Neuronal stem cell (in vitro differentiated cells): ENCODE data around the gene ZNF518A.

Experiments used
- DNase-seq: peaks from one replicate; pipeline ENCODE4 v3.0.0-alpha.2; 2013; ENCODE audit warnings: low spot score
- H2AFZ ChIP-seq: one replicate; pipeline ENCODE4 v1.6.1; 2013; ENCODE audit warnings: mild to moderate bottlenecking, low read length, inconsistent platforms
- H2AK5ac ChIP-seq: 2 replicates; pipeline ENCODE4 v1.6.1; 2013; ENCODE audit warnings: low read depth, mild to moderate bottlenecking, inconsistent platforms, low read length, moderate library complexity, mixed read lengths
- H2BK120ac ChIP-seq: 2 replicates; pipeline ENCODE4 v1.6.1; 2013; ENCODE audit warnings: low read depth, mild to moderate bottlenecking, inconsistent platforms, low read length, moderate library complexity, mixed read lengths
- H2BK12ac ChIP-seq: one replicate; pipeline ENCODE4 v1.6.1; 2013; ENCODE audit warnings: low read length, inconsistent platforms
- H2BK15ac ChIP-seq: 2 replicates; pipeline ENCODE4 v1.6.1; 2013; ENCODE audit warnings: mild to moderate bottlenecking, low read length, inconsistent platforms, mixed read lengths
- H2BK5ac ChIP-seq: one replicate; pipeline ENCODE4 v1.6.1; 2013; ENCODE audit warnings: inconsistent platforms, mild to moderate bottlenecking, low read length, moderate library complexity
- H3K14ac ChIP-seq: one replicate; pipeline ENCODE4 v1.6.1; 2013; ENCODE audit warnings: low read length, inconsistent platforms
- H3K18ac ChIP-seq: 2 replicates; pipeline ENCODE4 v1.6.1; 2013; ENCODE audit warnings: low read length, inconsistent platforms
- H3K23ac ChIP-seq: 2 replicates; pipeline ENCODE4 v1.6.1; 2013; ENCODE audit warnings: low read depth, mild to moderate bottlenecking, mixed read lengths, low read length, inconsistent platforms; ENCODE audit not compliant: poor library complexity
- H3K27ac ChIP-seq: replicated peaks from 3 replicates; pipeline ENCODE4 v1.5.1; 2013; ENCODE audit warnings: low read length, inconsistent platforms
- H3K27me3 ChIP-seq, 3 experiments: 2 replicates each; pipeline ENCODE4 v1.6.1; 2013; ENCODE audit warnings: low read length in 3 of 3, mild to moderate bottlenecking in 2 of 3, inconsistent platforms in 1 of 3, low read depth in 1 of 3, mixed read lengths in 1 of 3, moderate library complexity in 1 of 3; ENCODE audit not compliant: control insufficient read depth in 3 of 3, insufficient read depth in 3 of 3
- H3K36me3 ChIP-seq, 2 donors: replicated peaks in 1 of 2; 2 replicates each; pipeline ENCODE4 v1.6.1; 2013; ENCODE audit warnings: low read length in 2 of 2; ENCODE audit not compliant: control insufficient read depth in 2 of 2, insufficient read depth in 2 of 2
- H3K4ac ChIP-seq: 2 replicates; pipeline ENCODE4 v1.6.1; 2013; ENCODE audit warnings: inconsistent platforms, mild to moderate bottlenecking, low read length, moderate library complexity
- H3K4me1 ChIP-seq, 2 donors: 1 replicate in 1 of 2; 2 replicates in 1 of 2; pipeline ENCODE4 v1.6.1; 2013; ENCODE audit warnings: low read length in 2 of 2, low read depth in 1 of 2; ENCODE audit not compliant: control insufficient read depth in 2 of 2, insufficient read depth in 1 of 2
- H3K4me2 ChIP-seq: one replicate; pipeline ENCODE4 v1.6.1; 2013; ENCODE audit warnings: mild to moderate bottlenecking, low read length, inconsistent platforms; ENCODE audit not compliant: insufficient read depth, poor library complexity, severe bottlenecking
- H3K4me3 ChIP-seq, 2 donors: 2 replicates each; pipeline ENCODE4 v1.5.1; 2013; ENCODE audit warnings: low read length in 2 of 2, mild to moderate bottlenecking in 2 of 2, inconsistent platforms in 1 of 2, moderate library complexity in 1 of 2
- H3K79me1 ChIP-seq: one replicate; pipeline ENCODE4 v1.6.1; 2013; ENCODE audit warnings: low read depth, mild to moderate bottlenecking, inconsistent platforms, low read length, moderate library complexity
- H3K9ac ChIP-seq: one replicate; pipeline ENCODE4 v1.6.1; 2013; ENCODE audit warnings: mild to moderate bottlenecking, low read depth, low read length, inconsistent platforms; ENCODE audit not compliant: poor library complexity
- H3K9me3 ChIP-seq, 2 donors: replicated peaks in 1 of 2; 2 replicates each; pipeline versions ENCODE3 to v1.6.1; 2013; ENCODE audit warnings: low read length in 2 of 2, mild to moderate bottlenecking in 2 of 2, inconsistent platforms in 1 of 2, low read depth in 1 of 2, mixed read lengths in 1 of 2, moderate library complexity in 1 of 2; ENCODE audit not compliant: control insufficient read depth in 2 of 2, insufficient read depth in 1 of 2
- H4K8ac ChIP-seq: one replicate; pipeline ENCODE4 v1.6.1; 2013; ENCODE audit warnings: low read depth, mild to moderate bottlenecking, inconsistent platforms, low read length, moderate library complexity
- H4K91ac ChIP-seq: one replicate; pipeline ENCODE4 v1.6.1; 2013; ENCODE audit warnings: low read length, low read depth, mild to moderate bottlenecking, inconsistent platforms; ENCODE audit not compliant: poor library complexity
- WGBS, 2 donors: extraction: QIAGEN DNeasy Blood & Tissue Kit; methylation state at CpG; one replicate each; pipeline ENCODE4 v1.1.7; 2013; ENCODE audit warnings: missing lambda C conversion rate in 2 of 2, mixed read lengths in 1 of 2; ENCODE audit not compliant: insufficient read length in 2 of 2, insufficient replicate concordance in 1 of 2; ENCODE audit errors: extremely low coverage in 2 of 2; 5-methylcytosine and 5-hydroxymethylcytosine counted together

The ZNF518A gene

GRCh38 chr10:96172666-96173065, 42.6 kb downstream of the ZNF518A start:
- Histone ChIP-seq H3K36me3 (no peaks in the 10 kb centered on the region), H3K14ac (no peak overlapping the region), H2BK5ac (no peak overlapping the region), H3K4me3 (no peak overlapping the region), H3K27ac (no peak overlapping the region), H4K8ac (no peak overlapping the region), H3K4me1 (no peaks in the 10 kb centered on the region), H3K18ac (no peak overlapping the region), H2BK120ac (no peak overlapping the region), H3K79me1 (no peaks in the 10 kb centered on the region), H2BK12ac (no peak overlapping the region), H3K23ac (no peak overlapping the region), H2BK15ac (no peak overlapping the region), H3K9me3 (peaks cover 2 to 8% of the 10 kb centered on the region in 2 donors), H3K4ac (no peak overlapping the region), H2AK5ac (no peak overlapping the region), H3K27me3 (no peaks in the 10 kb centered on the region), H2AFZ (no peak overlapping the region), H3K9ac (no peak overlapping the region), H4K91ac (no peak overlapping the region), H3K4me2 (no peak overlapping the region)
- DNase-seq, result no peak
- no CpG with 5 or more reads among the region's 1 CpG for WGBS, 2 donors

GRCh38 chr10:96176985-96177384, 46.9 kb downstream of the ZNF518A start:
- Histone ChIP-seq H2BK15ac (no peak overlapping the region), H3K79me1 (no peaks in the 10 kb centered on the region), H3K27me3 (no peaks in the 10 kb centered on the region), H2BK120ac (no peak overlapping the region), H3K9ac (no peak overlapping the region), H3K9me3 (peaks cover 0 to 6% of the 10 kb centered on the region in 2 donors), H2BK12ac (no peak overlapping the region), H3K27ac (no peak overlapping the region), H3K14ac (no peak overlapping the region), H2AFZ (no peak overlapping the region), H2AK5ac (no peak overlapping the region), H2BK5ac (no peak overlapping the region), H4K91ac (no peak overlapping the region), H3K36me3 (no peaks in the 10 kb centered on the region), H3K4me1 (no peaks in the 10 kb centered on the region), H4K8ac (no peak overlapping the region), H3K23ac (no peak overlapping the region), H3K4ac (no peak overlapping the region), H3K18ac (no peak overlapping the region), H3K4me3 (no peak overlapping the region), H3K4me2 (no peak overlapping the region)
- no peak for DNase-seq
- no CpG with 5 or more reads among the region's 1 CpG for WGBS, 2 donors

GRCh38 chr10:96188421-96188820, 58.3 kb downstream of the ZNF518A start:
- Histone ChIP-seq H3K4me1 (no peaks in the 10 kb centered on the region), H3K27ac (no peak overlapping the region), H2BK120ac (no peak overlapping the region), H3K79me1 (no peaks in the 10 kb centered on the region), H3K23ac (no peak overlapping the region), H3K14ac (no peak overlapping the region), H4K8ac (no peak overlapping the region), H3K9ac (no peak overlapping the region), H2BK15ac (no peak overlapping the region), H3K18ac (no peak overlapping the region), H2BK12ac (no peak overlapping the region), H3K4me3 (no peak overlapping the region), H3K9me3 (no peaks in the 10 kb centered on the region), H2AK5ac (no peak overlapping the region), H3K4ac (no peak overlapping the region), H2BK5ac (no peak overlapping the region), H4K91ac (no peak overlapping the region), H3K4me2 (no peak overlapping the region), H3K36me3 (no peaks in the 10 kb centered on the region), H3K27me3 (no peaks in the 10 kb centered on the region), H2AFZ (no peak overlapping the region)
- no peak for DNase-seq
- no CpG with 5 or more reads among the region's 2 CpGs for WGBS, 2 donors

DNA sequence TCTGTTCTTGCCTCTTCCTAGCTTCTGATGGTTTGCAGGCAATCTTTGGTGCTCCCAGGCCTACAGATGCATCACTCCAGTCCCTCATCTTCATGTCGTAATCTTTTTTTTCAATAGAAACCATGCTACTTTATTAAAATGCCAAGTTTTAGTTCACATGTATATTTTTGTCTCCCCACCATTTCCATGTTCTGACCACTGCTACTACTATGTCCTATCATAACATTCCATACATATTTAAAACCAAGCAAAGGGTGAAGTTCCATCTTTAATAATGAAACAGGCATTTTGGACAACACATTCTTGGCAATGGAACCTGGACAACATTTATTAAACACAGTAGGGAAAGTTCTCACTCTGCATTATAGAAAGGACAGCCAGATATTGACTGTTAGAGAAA, 58.8 kb downstream of the ZNF518A start:
- Histone ChIP-seq H3K9me3 (no peaks in the 10 kb centered on the region), H4K8ac (no peak overlapping the region), H3K27ac (no peak overlapping the region), H2BK120ac (no peak overlapping the region), H2AFZ (no peak overlapping the region), H3K14ac (no peak overlapping the region), H3K23ac (no peak overlapping the region), H2BK12ac (no peak overlapping the region), H2BK15ac (no peak overlapping the region), H3K4ac (no peak overlapping the region), H3K36me3 (no peaks in the 10 kb centered on the region), H4K91ac (no peak overlapping the region), H3K18ac (no peak overlapping the region), H3K4me1 (no peaks in the 10 kb centered on the region), H2BK5ac (no peak overlapping the region), H3K9ac (no peak overlapping the region), H3K4me3 (no peak overlapping the region), H2AK5ac (no peak overlapping the region), H3K4me2 (no peak overlapping the region), H3K27me3 (no peaks in the 10 kb centered on the region), H3K79me1 (no peaks in the 10 kb centered on the region)
- WGBS, 2 donors, result no CpG with 5 or more reads among the region's 1 CpG
- no peak for DNase-seq
